Left ventricle myocardium inferior (tissue), 1 donor: ENCODE measurements around the gene SCFD2. TPM values are rescaled to one million over a fixed set of nuclear protein-coding genes. Genes with fewer than 3 reads are reported as not detected.
A peak's percentile ranks its signal among the peaks of the same experiment; 100 is the strongest.

Experiments used
- DNase-seq: peaks from one replicate; pipeline ENCODE4 v3.0.0-alpha.2; 2020
- H3K27ac ChIP-seq: fragments of 200-600 bp; replicated peaks from 2 replicates; pipeline ENCODE4 v1.8.0; 2021
- H3K27me3 ChIP-seq: fragments of 200-600 bp; 2 replicates; pipeline ENCODE4 v1.8.0; 2021; ENCODE audit warnings: low read depth
- H3K36me3 ChIP-seq: fragments of 200-600 bp; 2 replicates; pipeline ENCODE4 v1.8.0; 2021
- H3K4me1 ChIP-seq: fragments of 200-600 bp; 2 replicates; pipeline ENCODE4 v1.8.0; 2021
- H3K4me3 ChIP-seq: fragments of 200-600 bp; 2 replicates; pipeline ENCODE4 v1.8.0; 2021; ENCODE audit warnings: mild to moderate bottlenecking, moderate library complexity
- H3K9me3 ChIP-seq: fragments of 200-600 bp; replicated peaks from 2 replicates; pipeline ENCODE4 v1.8.0; 2021
- intact Hi-C: fragments of 100-400 bp; cut with micrococcal nuclease; formaldehyde crosslinking; loops from one replicate; pipeline ENCODE4 v1.11.0; 2022
- total RNA-seq: library from RNA; stranded (reverse); fragmentation: NEBNext Ultra II Directional; extraction: Animal tissue kit (Norgen Biotek cat#: 25700); gene quantifications from one replicate; pipeline ENCODE4 v1.2.1, GENCODE V29; 2021
- TF ChIP-seq, protein P1 (sequence below): fragments of 200-600 bp; IDR thresholded peaks from 2 replicates; pipeline ENCODE4 v1.8.0; 2021; ENCODE audit warnings: antibody characterized with exemption, mild to moderate bottlenecking, borderline replicate concordance
- donor health status: DM: no; HTN: yes; CAD: no; lungs with severe emphysema.

The SCFD2 gene
- total RNA-seq, 1 donor from 2014 or later = 9.3 TPM

DNA sequence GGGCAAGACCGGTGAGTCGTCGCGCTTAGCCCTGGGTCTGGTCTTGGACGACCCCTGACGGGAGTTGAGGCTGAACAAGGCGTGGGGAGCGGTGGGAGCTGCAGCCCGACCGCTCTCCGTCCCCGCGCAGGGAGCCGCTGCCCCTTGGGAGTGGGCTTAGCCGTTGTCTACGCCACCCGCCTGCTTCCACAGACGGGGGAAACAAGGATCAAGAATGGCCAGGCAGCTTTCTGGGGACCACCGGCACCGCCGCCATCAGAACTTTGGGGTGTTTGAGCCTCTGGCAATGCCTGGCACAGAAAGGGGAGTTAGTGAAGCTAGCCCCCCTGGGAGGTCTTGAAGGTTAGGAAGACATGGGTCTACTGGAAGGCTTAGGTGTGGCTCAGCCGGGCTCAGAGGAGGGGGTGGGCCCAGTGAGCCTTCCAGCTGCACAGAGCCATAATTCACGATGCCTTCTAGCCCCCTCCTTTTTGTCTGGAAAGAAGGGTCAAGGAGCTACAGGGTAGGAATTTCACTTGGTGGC is 503.2 kb downstream of the SCFD2 start:
- H3K36me3 ChIP-seq = no peaks in the 10 kb centered on the region
- peak overlapping the region; percentile 84 for H3K27ac ChIP-seq
- H3K9me3 ChIP-seq = peaks cover 10% of the 10 kb centered on the region
- TF ChIP-seq, protein P1, sequence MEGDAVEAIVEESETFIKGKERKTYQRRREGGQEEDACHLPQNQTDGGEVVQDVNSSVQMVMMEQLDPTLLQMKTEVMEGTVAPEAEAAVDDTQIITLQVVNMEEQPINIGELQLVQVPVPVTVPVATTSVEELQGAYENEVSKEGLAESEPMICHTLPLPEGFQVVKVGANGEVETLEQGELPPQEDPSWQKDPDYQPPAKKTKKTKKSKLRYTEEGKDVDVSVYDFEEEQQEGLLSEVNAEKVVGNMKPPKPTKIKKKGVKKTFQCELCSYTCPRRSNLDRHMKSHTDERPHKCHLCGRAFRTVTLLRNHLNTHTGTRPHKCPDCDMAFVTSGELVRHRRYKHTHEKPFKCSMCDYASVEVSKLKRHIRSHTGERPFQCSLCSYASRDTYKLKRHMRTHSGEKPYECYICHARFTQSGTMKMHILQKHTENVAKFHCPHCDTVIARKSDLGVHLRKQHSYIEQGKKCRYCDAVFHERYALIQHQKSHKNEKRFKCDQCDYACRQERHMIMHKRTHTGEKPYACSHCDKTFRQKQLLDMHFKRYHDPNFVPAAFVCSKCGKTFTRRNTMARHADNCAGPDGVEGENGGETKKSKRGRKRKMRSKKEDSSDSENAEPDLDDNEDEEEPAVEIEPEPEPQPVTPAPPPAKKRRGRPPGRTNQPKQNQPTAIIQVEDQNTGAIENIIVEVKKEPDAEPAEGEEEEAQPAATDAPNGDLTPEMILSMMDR = no peak
- H3K4me1 ChIP-seq = peaks cover 62% of the 10 kb centered on the region
- peaks cover 4% of the 10 kb centered on the region for H3K27me3 ChIP-seq
- intact Hi-C loops = loop anchor here (10.0 kb wide), 1 partner anchor 138 kb away; no protein-coding TSS in a partner anchor
- peak overlapping the region; percentile 86 for H3K4me3 ChIP-seq
- no peak for DNase-seq

DNA sequence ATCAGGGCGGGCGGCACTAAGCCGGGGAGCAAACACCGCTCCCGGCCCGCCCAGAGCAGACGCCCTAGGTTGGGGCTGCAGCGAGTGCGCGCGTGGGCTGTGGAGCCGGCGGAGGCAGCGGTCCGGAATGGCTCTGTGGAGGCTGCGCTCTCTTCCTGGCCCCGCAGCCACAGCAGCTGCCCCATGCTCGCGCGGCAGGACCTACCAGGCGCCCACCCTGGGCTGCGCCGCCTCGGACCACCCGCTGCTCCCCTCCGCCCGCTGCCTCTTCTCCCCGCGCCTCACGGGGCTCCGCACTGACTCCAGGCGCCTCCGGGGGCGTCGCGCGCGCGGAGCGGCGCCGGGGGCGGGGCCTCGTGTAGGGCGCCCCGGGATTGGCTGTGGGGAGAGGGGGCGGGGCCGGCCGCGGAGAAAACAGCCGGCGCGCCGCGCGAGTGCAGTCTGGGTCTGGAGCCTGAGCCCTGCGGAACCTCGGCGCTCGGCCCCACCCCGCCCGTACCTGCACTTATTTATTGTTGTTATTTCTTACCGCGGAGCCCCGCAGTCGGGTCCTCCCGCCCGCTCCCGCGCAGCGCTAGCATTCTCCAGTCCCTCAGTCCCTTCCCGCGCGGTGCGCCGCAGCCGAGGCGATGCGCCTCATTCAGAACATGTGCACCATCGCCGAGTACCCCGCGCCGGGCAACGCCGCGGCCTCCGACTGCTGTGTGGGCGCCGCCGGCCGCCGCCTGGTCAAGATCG is 503.8 kb downstream of the SCFD2 start, which contains the start of gene RASL11B:
RASL11B (plus strand) TSS at position 439 of the 738 bp plus-strand sequence; CDS start at position 630, 191 bp downstream.
- peaks cover 56% of the 10 kb centered on the region for H3K4me1 ChIP-seq
- TF ChIP-seq, protein P1 = peak; percentile 67
- H3K9me3 ChIP-seq = peaks cover 14% of the 10 kb centered on the region
- DNase-seq = peak; percentile 89
- intact Hi-C loops = loop anchor here (10.0 kb wide), 1 partner anchor 137 kb away; no protein-coding TSS in a partner anchor
- H3K27ac ChIP-seq = peak within 1 kb of the TSS; percentile 84
- H3K27me3 ChIP-seq = peaks cover 4% of the 10 kb centered on the region
- no peaks in the 10 kb centered on the region for H3K36me3 ChIP-seq
- peak within 1 kb of the TSS; percentile 86 for H3K4me3 ChIP-seq

DNA sequence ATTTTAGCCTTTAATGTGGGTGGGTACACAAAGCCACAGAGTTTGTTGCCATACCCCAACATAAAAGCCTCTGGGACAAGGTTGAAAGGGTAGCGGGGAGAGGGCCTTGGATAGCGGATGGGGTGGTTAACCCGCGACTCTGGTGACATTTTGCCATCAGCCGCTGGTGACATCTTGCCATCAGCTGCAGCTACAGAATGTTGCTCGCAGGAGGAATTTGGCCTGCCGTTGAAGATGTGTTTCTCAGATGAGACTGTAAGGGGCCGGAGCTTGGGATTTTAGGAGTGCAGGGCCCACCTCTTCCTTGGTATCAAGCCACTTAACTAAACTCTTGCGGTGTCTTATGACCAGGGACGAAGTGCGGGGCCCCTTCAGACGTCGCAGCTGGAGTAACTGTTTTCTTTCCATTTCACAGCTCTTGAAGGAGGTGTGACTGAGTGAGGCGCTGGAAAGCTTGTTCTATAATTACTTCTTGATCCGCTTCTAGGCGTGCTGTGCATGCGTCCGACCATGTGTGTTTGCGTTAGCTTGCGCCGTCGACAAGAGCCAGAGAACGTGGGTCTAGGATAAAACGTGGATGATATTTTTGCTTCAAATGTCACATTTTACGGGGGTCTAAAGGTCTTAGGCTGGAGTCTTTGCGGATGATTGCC is 504.6 kb downstream of the SCFD2 start:
- TF ChIP-seq, protein P1 = no peak
- Histone ChIP-seq H3K9me3 (peaks cover 14% of the 10 kb centered on the region), H3K36me3 (no peaks in the 10 kb centered on the region), H3K4me1 (peaks cover 48% of the 10 kb centered on the region), H3K27me3 (peaks cover 4% of the 10 kb centered on the region), H3K27ac (peak overlapping the region; percentile 84), H3K4me3 (peak overlapping the region; percentile 86)
- intact Hi-C loops = loop anchor here (10.0 kb wide), 1 partner anchor 136 kb away; no protein-coding TSS in a partner anchor
- DNase-seq = no peak

DNA sequence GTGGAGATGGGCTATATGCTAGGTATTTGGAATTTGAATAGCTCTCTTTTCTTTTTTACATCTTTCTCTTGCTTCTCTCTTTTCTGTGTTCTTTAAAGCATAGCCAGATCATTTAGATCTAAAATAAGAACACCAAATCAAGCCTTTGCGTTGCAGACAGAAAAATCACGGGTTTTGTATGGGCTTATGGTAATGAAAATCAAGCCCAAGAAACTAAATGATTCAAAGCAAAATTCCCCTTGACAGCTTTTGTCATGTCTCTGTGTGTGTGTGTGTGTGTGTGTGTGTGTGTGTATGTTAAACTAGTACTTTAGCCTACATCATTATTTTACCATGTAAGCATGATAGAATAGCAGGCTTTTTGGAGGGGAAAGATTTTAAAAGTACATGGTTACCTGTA is 505.5 kb downstream of the SCFD2 start:
- intact Hi-C loops = loop anchor here (10.0 kb wide), 1 partner anchor 136 kb away; no protein-coding TSS in a partner anchor

DNA sequence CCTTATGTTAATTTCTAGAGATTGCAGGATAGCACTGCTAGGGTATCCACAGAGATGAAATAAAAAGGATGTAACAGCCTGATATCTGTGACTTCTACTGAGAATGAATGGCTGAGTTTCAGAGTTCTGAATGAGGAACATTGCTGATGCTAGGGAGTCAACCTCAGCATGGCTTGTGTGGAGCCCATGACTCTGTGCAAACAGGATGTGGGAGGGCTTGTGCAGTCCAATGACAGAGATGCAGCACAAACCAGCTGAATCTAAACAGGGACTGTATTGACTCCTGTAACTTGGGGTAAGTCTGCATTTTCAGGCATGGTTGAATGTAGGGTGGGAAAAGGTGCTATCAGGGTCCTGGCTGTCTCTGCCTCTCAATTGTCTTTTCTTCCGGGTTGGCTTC is 509.1 kb downstream of the SCFD2 start:
- Histone ChIP-seq H3K36me3 (no peaks in the 10 kb centered on the region), H3K27ac (no peak overlapping the region), H3K27me3 (no peaks in the 10 kb centered on the region), H3K4me1 (peaks cover 24% of the 10 kb centered on the region), H3K9me3 (peaks cover 14% of the 10 kb centered on the region), H3K4me3 (no peak overlapping the region)
- TF ChIP-seq, protein P1 = no peak
- DNase-seq = no peak
- intact Hi-C loops = no loop called here

More for the DNA sequence above, 505.5 kb downstream of the SCFD2 start:
- H3K27me3 ChIP-seq = peaks cover 4% of the 10 kb centered on the region
- H3K27ac ChIP-seq = no peak overlapping the region
- peaks cover 39% of the 10 kb centered on the region for H3K4me1 ChIP-seq
- peaks cover 14% of the 10 kb centered on the region for H3K9me3 ChIP-seq
- H3K4me3 ChIP-seq = no peak overlapping the region
- no peak for DNase-seq
- H3K36me3 ChIP-seq = no peaks in the 10 kb centered on the region
- TF ChIP-seq, protein P1 = no peak
